Vagina (tissue), 2 donors: ENCODE measurements around the gene PTPRN2.

Experiments used
- POLR2A ChIP-seq, 2 donors: fragments of 450-650 bp; IDR thresholded peaks; one replicate each; pipeline ENCODE4 v1.6.1; 2017; ENCODE audit warnings: antibody characterized with exemption in 2 of 2, mild to moderate bottlenecking in 2 of 2, moderate library complexity in 2 of 2
- POLR2AphosphoS5 ChIP-seq, 2 donors: sonication (generic); formaldehyde crosslinking; IDR thresholded peaks; one replicate each; pipeline ENCODE4 v1.9.0; 2017; ENCODE audit warnings: antibody characterized with exemption in 2 of 2, mild to moderate bottlenecking in 2 of 2, low read depth in 1 of 2; ENCODE audit not compliant: insufficient read depth in 1 of 2
- TF ChIP-seq, protein P1 (sequence below), 3 experiments: fragments of 450-650 bp in 2 of 3; fragments of 200-600 bp in 1 of 3; sonication (generic) in 1 of 3; IDR thresholded peaks; one replicate each; pipeline ENCODE4 v1.5.1; 2017 to 2019; ENCODE audit warnings: antibody characterized with exemption in 3 of 3, mild to moderate bottlenecking in 2 of 3, moderate library complexity in 2 of 3

DNA sequence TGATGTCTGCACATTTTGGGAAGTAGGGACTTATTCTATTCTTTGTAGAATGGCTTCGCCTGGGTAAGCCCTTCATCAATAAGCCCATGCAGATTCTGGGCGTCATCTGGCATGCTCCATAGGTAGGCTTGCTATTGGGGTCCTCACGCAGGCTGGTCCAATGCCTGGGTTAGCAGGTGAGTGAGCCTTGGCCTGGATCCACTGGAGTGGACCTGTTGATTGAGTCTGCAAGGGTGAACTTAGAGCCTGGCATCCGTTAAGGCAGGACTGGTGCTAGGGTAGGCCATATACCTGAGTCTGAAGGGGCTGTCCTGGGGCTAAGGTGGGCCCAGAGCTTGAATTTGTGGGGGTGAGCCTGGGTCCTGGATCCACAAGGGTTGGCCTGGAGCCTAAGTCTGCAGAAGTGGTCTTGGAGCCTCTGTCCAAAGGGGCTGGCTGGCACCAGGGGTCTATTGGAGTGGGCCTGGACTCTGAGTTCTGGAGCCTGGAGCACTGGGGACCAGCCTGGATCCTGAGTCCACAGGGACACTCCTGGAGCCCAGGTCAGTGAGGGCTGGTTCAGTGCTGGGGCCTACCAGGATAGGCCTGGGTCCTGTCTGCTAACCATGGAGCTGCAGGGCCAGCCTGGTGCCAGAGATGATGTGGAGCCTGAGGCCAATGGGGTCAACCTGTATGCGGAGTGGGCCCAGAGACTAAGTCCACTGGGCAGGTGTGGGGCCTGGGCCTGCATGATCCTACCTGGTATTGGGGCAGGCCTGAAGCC, 297.7 kb downstream of the PTPRN2 start:
- TF ChIP-seq, protein P1, sequence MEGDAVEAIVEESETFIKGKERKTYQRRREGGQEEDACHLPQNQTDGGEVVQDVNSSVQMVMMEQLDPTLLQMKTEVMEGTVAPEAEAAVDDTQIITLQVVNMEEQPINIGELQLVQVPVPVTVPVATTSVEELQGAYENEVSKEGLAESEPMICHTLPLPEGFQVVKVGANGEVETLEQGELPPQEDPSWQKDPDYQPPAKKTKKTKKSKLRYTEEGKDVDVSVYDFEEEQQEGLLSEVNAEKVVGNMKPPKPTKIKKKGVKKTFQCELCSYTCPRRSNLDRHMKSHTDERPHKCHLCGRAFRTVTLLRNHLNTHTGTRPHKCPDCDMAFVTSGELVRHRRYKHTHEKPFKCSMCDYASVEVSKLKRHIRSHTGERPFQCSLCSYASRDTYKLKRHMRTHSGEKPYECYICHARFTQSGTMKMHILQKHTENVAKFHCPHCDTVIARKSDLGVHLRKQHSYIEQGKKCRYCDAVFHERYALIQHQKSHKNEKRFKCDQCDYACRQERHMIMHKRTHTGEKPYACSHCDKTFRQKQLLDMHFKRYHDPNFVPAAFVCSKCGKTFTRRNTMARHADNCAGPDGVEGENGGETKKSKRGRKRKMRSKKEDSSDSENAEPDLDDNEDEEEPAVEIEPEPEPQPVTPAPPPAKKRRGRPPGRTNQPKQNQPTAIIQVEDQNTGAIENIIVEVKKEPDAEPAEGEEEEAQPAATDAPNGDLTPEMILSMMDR (IDR thresholded peaks at IDR 0.05) = no peak
- TF ChIP-seq POLR2A (IDR thresholded peaks at IDR 0.05) = no peak
- no peak for TF ChIP-seq POLR2AphosphoS5 (IDR thresholded peaks at IDR 0.05; ENCODE audit: insufficient read depth in 1 of 2, low read depth in 1 of 2)
